Spleen (tissue), 11 donors: ENCODE data around the gene WNT9B. TPM values are rescaled to one million over a fixed set of nuclear protein-coding genes. Genes with fewer than 3 reads are reported as not detected.
A peak's percentile ranks its signal among the peaks of the same experiment; 100 is the strongest.

Experiments used
- DNase-seq: peaks from one replicate; pipeline ENCODE4 v3.0.0-alpha.2; 2020
- H3K27ac ChIP-seq, 8 donors: fragments of 200-600 bp; sonication (generic) in 7 of 8; 1 replicate in 4 of 8; 2 replicates in 4 of 8; pipeline versions ENCODE4 v1.5.0 to v1.8.0; 2016 to 2021; ENCODE audit warnings: inconsistent platforms in 4 of 8, mild to moderate bottlenecking in 4 of 8, moderate library complexity in 1 of 8
- H3K27me3 ChIP-seq, 7 donors: fragments of 200-600 bp; sonication (generic) in 6 of 7; replicated peaks in 1 of 7; 1 replicate in 4 of 7; 2 replicates in 3 of 7; pipeline versions ENCODE4 v1.5.0 to v1.8.0; 2016 to 2021; ENCODE audit warnings: inconsistent platforms in 3 of 7, mild to moderate bottlenecking in 1 of 7
- H3K36me3 ChIP-seq, 6 donors: fragments of 200-600 bp; sonication (generic) in 5 of 6; 1 replicate in 4 of 6; 2 replicates in 2 of 6; pipeline versions ENCODE4 v1.5.0 to v1.8.0; 2016 to 2021; ENCODE audit warnings: inconsistent platforms in 2 of 6
- H3K4me1 ChIP-seq, 6 donors: fragments of 200-600 bp; sonication (generic) in 5 of 6; 1 replicate in 3 of 6; 2 replicates in 3 of 6; pipeline versions ENCODE4 v1.5.0 to v1.8.0; 2016 to 2021; ENCODE audit warnings: inconsistent platforms in 3 of 6
- H3K4me3 ChIP-seq, 8 donors: fragments of 200-600 bp; sonication (generic) in 7 of 8; 1 replicate in 4 of 8; 2 replicates in 4 of 8; pipeline versions ENCODE4 v1.5.0 to v1.8.0; 2016 to 2021; ENCODE audit warnings: inconsistent platforms in 4 of 8, mild to moderate bottlenecking in 4 of 8, moderate library complexity in 2 of 8
- H3K9me3 ChIP-seq, 8 donors: fragments of 200-600 bp; sonication (generic) in 7 of 8; 1 replicate in 4 of 8; 2 replicates in 4 of 8; pipeline versions ENCODE4 v1.5.0 to v1.8.0; 2016 to 2021; ENCODE audit warnings: inconsistent platforms in 4 of 8
- POLR2A ChIP-seq, 3 donors: fragments of 450-650 bp; IDR thresholded peaks; one replicate each; pipeline ENCODE4 v1.5.1; 2017; ENCODE audit warnings: antibody characterized with exemption in 3 of 3, mild to moderate bottlenecking in 1 of 3
- POLR2AphosphoS5 ChIP-seq, 3 donors: sonication (generic); formaldehyde crosslinking; IDR thresholded peaks; one replicate each; pipeline ENCODE4 v1.5.1; 2017; ENCODE audit warnings: antibody characterized with exemption in 3 of 3
- WGBS, 5 donors: extraction: QIAGEN DNeasy Blood & Tissue Kit in 3 of 5; methylation state at CpG; one replicate each; pipeline versions ENCODE4 v1.1.5 to v1.1.7; 2013 to 2018; 5-methylcytosine and 5-hydroxymethylcytosine counted together
- intact Hi-C: fragments of 100-400 bp; cut with DNase I; formaldehyde crosslinking; loops from one replicate; pipeline ENCODE4 v1.15.0; 2023; ENCODE audit warnings: low total_unique reads
- polyA plus RNA-seq, 3 donors: library from polyadenylated mRNA; stranded (reverse); fragments of 200-250 nt; gene quantifications; one replicate each; pipeline ENCODE4 v1.2.1, GENCODE V29; 2013
- total RNA-seq, 7 donors: library from RNA; depleted of rRNA in 3 of 7; stranded (reverse); fragments of >200 nt in 3 of 7; fragmentation: NEBNext Ultra II Directional in 4 of 7; extraction: Animal tissue kit (Norgen Biotek cat#: 25700) in 4 of 7; gene quantifications; one replicate each; pipeline versions ENCODE4 v1.1.0 to v1.2.1, GENCODE V29; 2016 to 2021
- TF ChIP-seq, protein P1 (sequence below), 11 experiments: fragments of 200-600 bp in 7 of 11; fragments of 450-650 bp in 4 of 11; sonication (generic) in 4 of 11; IDR thresholded peaks in 8 of 11; conservative IDR thresholded peaks in 3 of 11; 1 replicate in 7 of 11; 2 replicates in 4 of 11; pipeline versions ENCODE4 v1.4.0 to v1.8.0; 2016 to 2021; ENCODE audit warnings: antibody characterized with exemption in 11 of 11, inconsistent platforms in 4 of 11, mild to moderate bottlenecking in 1 of 11
- donor health status: healthy with polysubstance abuse.
- donor health status: DM: no; HTN: no; CAD: no; lungs with moderate emphysema.
- donor health status: DM: no; HTN: no; CAD: no.
- donor health status: Bipolar disorder and iron deficiency.
- donor health status: healthy.
- donor health status: DM: no; HTN: no; CAD: no.
- donor health status: DM: yes; HTN: yes; CAD: no.

Gene WNT9B
- total and polyA plus RNA-seq, 10 donors = 0.03 to 13.4 (median 0.69) TPM

DNA sequence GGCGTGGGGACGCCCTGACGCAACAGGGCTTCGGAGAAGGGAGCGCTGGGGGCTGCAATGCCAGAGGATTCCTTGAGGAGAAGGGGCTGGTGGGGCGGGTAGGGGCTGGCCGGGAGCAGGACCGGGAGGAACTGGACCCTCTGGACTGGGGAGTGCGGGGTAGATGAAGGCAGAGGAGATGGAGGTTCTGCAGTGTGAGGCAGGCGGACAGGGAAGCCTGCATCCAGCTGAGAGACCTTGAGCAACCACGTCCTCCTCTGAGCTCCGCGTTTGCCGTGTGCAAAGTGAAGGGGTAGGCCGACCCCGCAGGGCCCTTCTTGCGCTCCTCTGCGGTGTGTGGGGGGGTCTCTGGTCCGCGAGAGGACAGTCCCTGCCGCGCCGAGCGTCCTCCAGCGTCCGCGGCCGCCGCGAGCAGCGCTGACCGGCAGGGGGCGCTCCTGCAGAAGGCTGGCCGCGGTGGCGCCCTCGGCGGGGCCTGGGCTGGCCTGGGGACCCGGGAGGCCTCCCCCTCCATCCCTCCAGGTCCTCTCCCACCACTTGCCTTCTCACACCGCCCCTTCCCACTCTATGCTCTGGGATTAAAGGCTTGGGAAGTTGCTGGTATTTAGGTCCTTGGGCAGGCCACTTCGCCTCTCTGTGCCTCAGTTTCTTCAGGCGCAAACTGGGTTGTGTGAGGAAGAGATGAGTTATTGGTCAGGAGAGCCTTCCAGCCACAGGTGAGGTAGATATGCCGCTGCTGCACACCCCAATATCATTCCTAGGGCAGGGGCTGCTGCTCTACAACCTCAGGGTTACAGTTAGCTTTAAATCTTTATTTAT is 9.6 kb upstream of the WNT9B start:
- DNase-seq = no peak
- Histone ChIP-seq H3K27ac (no peak overlapping the region), H3K4me1 (peaks cover 0 to 11% (median 6%) of the 10 kb centered on the region in 6 donors), H3K27me3 (peaks cover 0 to 71% (median 17%) of the 10 kb centered on the region in 7 donors), H3K9me3 (peaks cover 0 to 20% (median 12%) of the 10 kb centered on the region in 8 donors), H3K36me3 (no peaks in the 10 kb centered on the region), H3K4me3 (peak overlapping the region in 3 of 8 donors; percentile 1 to 51 (median 16))
- WGBS, 5 donors = 17 to 31% (median 19%) methylated on average over 33 to 43 of the region's 43 CpGs
- intact Hi-C loops = loop anchor here (5.0 kb wide), 2 partner anchors 101 to 161 kb away; no protein-coding TSS in a partner anchor
- TF ChIP-seq POLR2A (IDR thresholded peaks at IDR 0.05) (no peak), POLR2AphosphoS5 (IDR thresholded peaks at IDR 0.05) (peak in 2 of 3 donors; percentile 52)
- TF ChIP-seq, protein P1, sequence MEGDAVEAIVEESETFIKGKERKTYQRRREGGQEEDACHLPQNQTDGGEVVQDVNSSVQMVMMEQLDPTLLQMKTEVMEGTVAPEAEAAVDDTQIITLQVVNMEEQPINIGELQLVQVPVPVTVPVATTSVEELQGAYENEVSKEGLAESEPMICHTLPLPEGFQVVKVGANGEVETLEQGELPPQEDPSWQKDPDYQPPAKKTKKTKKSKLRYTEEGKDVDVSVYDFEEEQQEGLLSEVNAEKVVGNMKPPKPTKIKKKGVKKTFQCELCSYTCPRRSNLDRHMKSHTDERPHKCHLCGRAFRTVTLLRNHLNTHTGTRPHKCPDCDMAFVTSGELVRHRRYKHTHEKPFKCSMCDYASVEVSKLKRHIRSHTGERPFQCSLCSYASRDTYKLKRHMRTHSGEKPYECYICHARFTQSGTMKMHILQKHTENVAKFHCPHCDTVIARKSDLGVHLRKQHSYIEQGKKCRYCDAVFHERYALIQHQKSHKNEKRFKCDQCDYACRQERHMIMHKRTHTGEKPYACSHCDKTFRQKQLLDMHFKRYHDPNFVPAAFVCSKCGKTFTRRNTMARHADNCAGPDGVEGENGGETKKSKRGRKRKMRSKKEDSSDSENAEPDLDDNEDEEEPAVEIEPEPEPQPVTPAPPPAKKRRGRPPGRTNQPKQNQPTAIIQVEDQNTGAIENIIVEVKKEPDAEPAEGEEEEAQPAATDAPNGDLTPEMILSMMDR (IDR thresholded peaks at IDR 0.05 in 8 of 11, conservative IDR thresholded peaks at IDR 0.05 in 3 of 11) = peak in 9 of 11 experiments; percentile 32 to 87 (median 79)

DNA sequence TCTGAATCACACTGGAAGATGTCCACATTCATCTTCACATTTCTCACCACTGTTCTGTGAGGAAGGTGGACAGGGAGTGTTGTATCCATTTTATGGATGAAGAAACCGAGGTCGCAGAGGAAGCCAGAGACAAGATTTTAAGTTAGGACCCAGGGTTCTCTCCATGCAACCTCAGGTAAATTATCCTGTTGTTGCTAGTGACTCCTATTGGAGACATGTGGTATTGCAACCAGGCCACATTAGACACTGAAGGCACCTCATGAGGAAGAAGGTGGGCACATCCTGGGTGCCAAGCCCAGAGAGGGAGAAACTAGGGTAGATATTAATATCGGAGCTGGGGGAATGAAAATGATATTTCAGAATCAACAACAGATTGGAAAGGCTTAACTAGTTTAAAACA is 8.5 kb upstream of the WNT9B start:
- H3K27ac ChIP-seq = no peak overlapping the region
- peaks cover 0 to 11% (median 6%) of the 10 kb centered on the region in 6 donors for H3K4me1 ChIP-seq
- peaks cover 0 to 20% (median 12%) of the 10 kb centered on the region in 8 donors for H3K9me3 ChIP-seq
- peaks cover 0 to 80% (median 17%) of the 10 kb centered on the region in 7 donors for H3K27me3 ChIP-seq
- intact Hi-C loops = loop anchor here (5.0 kb wide), 2 partner anchors 99 to 159 kb away; no protein-coding TSS in a partner anchor
- DNase-seq = no peak
- no peak for TF ChIP-seq POLR2AphosphoS5 (IDR thresholded peaks at IDR 0.05)
- TF ChIP-seq, protein P1 (IDR thresholded peaks at IDR 0.05 in 8 of 11, conservative IDR thresholded peaks at IDR 0.05 in 3 of 11) = peak in 5 of 11 experiments; percentile 19 to 38 (median 29)
- no peak for TF ChIP-seq POLR2A (IDR thresholded peaks at IDR 0.05)
- 94 to 98% (median 95%) methylated on average over 3 of the region's 3 CpGs for WGBS, 5 donors
- no peaks in the 10 kb centered on the region for H3K36me3 ChIP-seq
- H3K4me3 ChIP-seq = no peak overlapping the region

DNA sequence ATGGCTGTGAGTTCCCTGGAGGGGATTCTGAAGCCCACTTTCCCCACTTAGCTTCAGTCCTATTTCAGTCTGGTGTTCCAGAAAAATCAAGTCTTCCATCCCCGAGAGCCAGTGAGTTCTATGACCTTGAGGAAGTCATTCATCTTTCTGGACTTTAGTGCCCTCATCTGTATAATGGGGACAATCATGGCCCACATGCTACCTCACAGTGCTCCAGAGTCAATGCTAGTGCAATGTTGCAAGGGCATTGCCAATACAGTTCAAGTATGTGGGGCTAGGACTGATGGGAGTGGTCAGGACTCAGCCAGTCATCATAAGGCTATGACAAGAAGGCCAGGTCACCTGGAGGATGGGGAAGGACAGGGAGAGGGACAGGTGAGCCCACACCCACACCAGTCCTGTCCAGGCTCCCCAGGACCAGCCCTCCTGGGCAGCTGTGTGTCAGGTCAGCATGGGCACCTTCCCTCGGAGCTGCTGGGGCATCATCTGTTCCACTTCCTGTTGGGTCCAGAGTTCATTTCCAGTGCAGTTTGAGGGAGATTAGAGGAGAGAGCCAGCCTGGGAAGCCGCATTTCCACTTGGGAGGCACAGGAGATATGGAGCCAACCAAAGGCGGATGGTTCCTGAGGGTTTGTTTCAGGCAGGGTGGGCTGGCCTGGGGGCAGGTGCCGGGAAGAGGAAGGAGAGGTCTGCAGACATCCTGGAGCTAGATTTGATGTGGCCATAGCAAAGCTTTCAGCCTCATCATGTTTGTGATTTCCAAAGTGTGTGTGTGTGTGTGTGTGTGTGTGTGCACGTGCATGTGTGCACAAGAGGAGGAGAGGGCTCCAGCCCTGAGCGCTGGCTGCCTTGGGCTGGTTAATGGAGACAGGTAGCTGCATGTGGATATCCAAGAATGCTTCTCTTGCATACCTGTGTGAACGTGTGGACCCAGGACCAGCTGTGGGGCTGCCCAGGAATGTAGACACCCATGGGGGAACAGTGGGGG is 3.9 kb upstream of the WNT9B start:
- TF ChIP-seq POLR2AphosphoS5 (IDR thresholded peaks at IDR 0.05) (no peak), POLR2A (IDR thresholded peaks at IDR 0.05) (no peak)
- TF ChIP-seq, protein P1 (IDR thresholded peaks at IDR 0.05 in 8 of 11, conservative IDR thresholded peaks at IDR 0.05 in 3 of 11) = no peak
- H3K27ac ChIP-seq = no peak overlapping the region
- peaks cover 0 to 19% (median 12%) of the 10 kb centered on the region in 6 donors for H3K4me1 ChIP-seq
- peaks cover 4 to 98% (median 19%) of the 10 kb centered on the region in 7 donors for H3K27me3 ChIP-seq
- H3K9me3 ChIP-seq = peaks cover 0 to 15% (median 12%) of the 10 kb centered on the region in 8 donors
- no peaks in the 10 kb centered on the region for H3K36me3 ChIP-seq
- WGBS, 5 donors = 56 to 72% (median 65%) methylated on average over 6 to 8 of the region's 8 CpGs
- no peak overlapping the region for H3K4me3 ChIP-seq
- DNase-seq = peak; percentile 40
- intact Hi-C loops = no loop called here
